Kidney (tissue), 14 donors: ENCODE measurements around the gene KLHL24. TPM values are rescaled to one million over a fixed set of nuclear protein-coding genes. Genes with fewer than 3 reads are reported as not detected.

Experiments used
- DNase-seq, 5 donors: peaks; one replicate each; pipeline ENCODE4 v3.0.0-alpha.2; 2013 to 2020
- FAIRE-seq: peaks from 2 replicates; lab custom pipeline; 2012; peaks lifted over from hg19 to GRCh38; lab: Jason Lieb, UNC
- H3K27ac ChIP-seq, 2 donors: one replicate each; pipeline ENCODE4 v1.7.0; 2013; ENCODE audit warnings: low read depth in 2 of 2, low read length in 2 of 2, inconsistent platforms in 1 of 2
- H3K27me3 ChIP-seq: one replicate; pipeline ENCODE4 v1.7.1; 2013; ENCODE audit warnings: low read length, inconsistent platforms; ENCODE audit not compliant: control insufficient read depth, insufficient read depth
- H3K36me3 ChIP-seq, 3 donors: one replicate each; pipeline versions ENCODE4 v1.7.0 to v1.7.1; 2013; ENCODE audit warnings: low read length in 3 of 3, control low read depth in 1 of 3, inconsistent platforms in 1 of 3; ENCODE audit not compliant: insufficient read depth in 3 of 3, control insufficient read depth in 2 of 3
- H3K4me1 ChIP-seq, 3 donors: one replicate each; pipeline versions ENCODE4 v1.7.0 to v1.7.1; 2013; ENCODE audit warnings: low read length in 3 of 3, inconsistent platforms in 1 of 3, low read depth in 1 of 3; ENCODE audit not compliant: control insufficient read depth in 2 of 3, insufficient read depth in 2 of 3
- H3K4me3 ChIP-seq, 3 donors: one replicate each; pipeline versions ENCODE4 v1.7.0 to v1.8.1; 2013; ENCODE audit warnings: low read length in 3 of 3, control low read depth in 1 of 3, inconsistent platforms in 1 of 3
- H3K9ac ChIP-seq, 3 donors: one replicate each; pipeline versions ENCODE4 v1.7.0 to v1.7.1; 2013; ENCODE audit warnings: low read length in 3 of 3, control low read depth in 1 of 3, inconsistent platforms in 1 of 3
- H3K9me3 ChIP-seq, 3 donors: one replicate each; pipeline versions ENCODE4 v1.7.0 to v1.7.1; 2013; ENCODE audit warnings: low read length in 3 of 3, control low read depth in 1 of 3, inconsistent platforms in 1 of 3; ENCODE audit not compliant: control insufficient read depth in 2 of 3, insufficient read depth in 1 of 3
- CTCF ChIP-seq: IDR thresholded peaks from 3 replicates; pipeline ENCODE4 v1.5.1; 2012; ENCODE audit warnings: mild to moderate bottlenecking, moderate library complexity, borderline replicate concordance; ENCODE audit not compliant: insufficient read depth; ENCODE audit errors: extremely low read depth
- intact Hi-C: fragments of 100-400 bp; cut with DNase I; formaldehyde crosslinking; loops from one replicate; pipeline ENCODE4 v1.11.1; 2022
- polyA plus RNA-seq: library from polyadenylated mRNA; stranded (reverse); fragments of 350-450 nt; fragmentation: Illumina TruSeq; extraction: RNeasy Lipid Tissue Mini Kit (QIAGEN cat#74804); gene quantifications from one replicate; pipeline ENCODE4 v1.2.3, GENCODE V29; 2014; ENCODE audit warnings: low read depth, low replicate concordance; ENCODE audit not compliant: insufficient read depth
- total RNA-seq: library from RNA; stranded (reverse); fragmentation: NEBNext Ultra II Directional; extraction: Animal tissue kit (Norgen Biotek cat#: 25700); gene quantifications from one replicate; pipeline ENCODE4 v1.2.1, GENCODE V29; 2021
- donor health status: control.
- donor health status: control.
- donor health status: control.
- donor health status: control.
- donor health status: control.
- donor health status: DM: yes; HTN: yes; CAD: no.
- donor health status: Normal renal cell carcinoma (clear cell type).

KLHL24 gene
- total and polyA plus RNA-seq, 2 donors from 2014 or later, result 8.4 to 61.3 TPM

- FAIRE-seq (no peak), DNase-seq (no peak)
- no peaks in the 10 kb centered on the region for H3K27me3 ChIP-seq
- no peak overlapping the region for H3K9ac ChIP-seq
- no peaks in the 10 kb centered on the region for H3K36me3 ChIP-seq
- intact Hi-C loops, result no loop called here
- no peaks in the 10 kb centered on the region for H3K4me1 ChIP-seq
- no peak overlapping the region for H3K27ac ChIP-seq
- no peak for TF ChIP-seq CTCF
- no peak overlapping the region for H3K4me3 ChIP-seq
- no peaks in the 10 kb centered on the region for H3K9me3 ChIP-seq
Observed at GRCh38 chr3:183711516-183711915, 76.1 kb downstream of the KLHL24 start.

- intact Hi-C loops, result no loop called here
- no peak overlapping the region for H3K27ac ChIP-seq
- no peaks in the 10 kb centered on the region for H3K9me3 ChIP-seq
- FAIRE-seq (no peak), DNase-seq (no peak)
- TF ChIP-seq CTCF, result no peak
- H3K9ac ChIP-seq, result no peak overlapping the region
- no peak overlapping the region for H3K4me3 ChIP-seq
- peaks cover 0 to 6% (median 3%) of the 10 kb centered on the region in 3 donors for H3K36me3 ChIP-seq
- H3K27me3 ChIP-seq, result no peaks in the 10 kb centered on the region
- no peaks in the 10 kb centered on the region for H3K4me1 ChIP-seq
Observed at GRCh38 chr3:183714622-183715021, 79.2 kb downstream of the KLHL24 start.

DNA sequence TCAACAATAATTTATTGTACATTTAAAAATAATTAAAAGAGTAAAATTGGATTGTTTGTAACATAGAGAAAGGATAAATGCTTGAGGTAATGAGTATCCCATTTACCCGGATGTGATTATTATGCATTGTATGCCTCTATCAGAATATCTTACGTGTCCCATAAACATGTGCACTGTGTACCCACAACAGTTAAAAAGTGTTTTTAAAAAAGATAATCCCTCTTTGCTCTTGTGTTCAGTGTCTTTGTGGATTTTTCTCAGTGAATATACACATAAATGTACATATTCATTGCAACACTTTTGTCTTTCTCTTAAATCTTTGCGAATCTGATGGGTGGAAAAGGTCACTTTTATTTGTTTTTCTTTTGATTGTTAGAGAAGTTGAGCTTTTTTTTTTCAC is 82.6 kb downstream of the KLHL24 start:
- H3K9me3 ChIP-seq, result no peaks in the 10 kb centered on the region
- FAIRE-seq (no peak), DNase-seq (no peak)
- no peaks in the 10 kb centered on the region for H3K27me3 ChIP-seq
- no peak overlapping the region for H3K27ac ChIP-seq
- peaks cover 2 to 14% (median 5%) of the 10 kb centered on the region in 3 donors for H3K36me3 ChIP-seq
- TF ChIP-seq CTCF, result no peak
- intact Hi-C loops, result no loop called here
- no peak overlapping the region for H3K4me3 ChIP-seq
- H3K9ac ChIP-seq, result no peak overlapping the region
- no peaks in the 10 kb centered on the region for H3K4me1 ChIP-seq

DNA sequence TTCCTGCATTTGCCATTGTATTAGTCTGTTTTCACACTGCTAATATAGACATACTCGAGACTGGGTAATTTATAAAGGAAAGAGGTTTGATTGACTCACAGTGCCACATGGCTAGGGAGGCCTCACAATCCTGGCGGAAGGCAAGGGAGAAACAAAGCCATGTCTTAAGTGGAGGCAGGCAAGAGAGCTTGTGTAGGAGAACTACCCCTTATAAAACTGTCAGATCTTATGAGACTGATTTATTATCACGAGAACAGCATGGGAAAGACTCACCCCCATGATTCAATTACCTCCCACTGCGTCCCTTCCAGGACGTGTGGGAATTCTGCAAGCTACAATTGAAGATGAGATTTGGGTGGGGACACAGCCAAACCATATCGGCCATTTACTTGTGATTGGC is 90.0 kb downstream of the KLHL24 start:
- DNase-seq (no peak), FAIRE-seq (no peak)
- TF ChIP-seq CTCF, result no peak
- Histone ChIP-seq H3K9me3 (no peaks in the 10 kb centered on the region), H3K27me3 (no peaks in the 10 kb centered on the region), H3K9ac (no peak overlapping the region), H3K4me3 (no peak overlapping the region), H3K36me3 (peaks cover 4 to 13% (median 7%) of the 10 kb centered on the region in 3 donors), H3K4me1 (no peaks in the 10 kb centered on the region), H3K27ac (no peak overlapping the region)
- intact Hi-C loops, result no loop called here
